Measurements from ENCODE around the gene CDYL.

- no peak for TF ChIP-seq EZH2 (IDR thresholded peaks at IDR 0.05; ENCODE audit: low read length, unreplicated experiment)
- no peak for TF ChIP-seq CTCF (conservative IDR thresholded peaks at IDR 0.05; ENCODE audit: low read depth, low read length)
These were observed 77.1 kb downstream of the CDYL start for GRCh38 chr6:4853349-4853748.

Measured in PC-3 (cell line).